ENCODE data around the gene ACVR1.
"Not testable (repeated sequence)": the region's sequence is repeated elsewhere in the genome, so short reads cannot be mapped to it uniquely, and the experiment has no call there.

Gene ACVR1

DNA sequence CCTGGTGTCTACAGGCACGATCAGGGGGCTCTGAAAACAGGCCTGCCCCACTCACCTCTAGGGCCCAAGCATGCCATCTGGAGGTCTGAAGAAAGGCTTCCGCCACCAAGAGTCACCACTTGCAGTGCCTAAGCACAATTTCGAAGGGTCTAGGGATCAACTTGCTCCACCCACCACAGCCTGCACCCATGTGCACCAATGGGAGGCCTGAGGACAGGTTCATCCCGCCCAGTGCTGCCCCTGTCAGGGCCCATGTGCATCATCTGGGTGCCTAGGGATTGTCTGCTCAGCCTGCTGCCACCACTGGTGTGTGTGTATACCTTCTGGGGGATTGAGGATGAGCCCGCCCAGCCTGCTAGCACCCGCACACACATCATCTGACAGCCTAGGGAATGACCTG, 126.4 kb downstream of the ACVR1 start:
- DNase-seq, result no peak

DNA sequence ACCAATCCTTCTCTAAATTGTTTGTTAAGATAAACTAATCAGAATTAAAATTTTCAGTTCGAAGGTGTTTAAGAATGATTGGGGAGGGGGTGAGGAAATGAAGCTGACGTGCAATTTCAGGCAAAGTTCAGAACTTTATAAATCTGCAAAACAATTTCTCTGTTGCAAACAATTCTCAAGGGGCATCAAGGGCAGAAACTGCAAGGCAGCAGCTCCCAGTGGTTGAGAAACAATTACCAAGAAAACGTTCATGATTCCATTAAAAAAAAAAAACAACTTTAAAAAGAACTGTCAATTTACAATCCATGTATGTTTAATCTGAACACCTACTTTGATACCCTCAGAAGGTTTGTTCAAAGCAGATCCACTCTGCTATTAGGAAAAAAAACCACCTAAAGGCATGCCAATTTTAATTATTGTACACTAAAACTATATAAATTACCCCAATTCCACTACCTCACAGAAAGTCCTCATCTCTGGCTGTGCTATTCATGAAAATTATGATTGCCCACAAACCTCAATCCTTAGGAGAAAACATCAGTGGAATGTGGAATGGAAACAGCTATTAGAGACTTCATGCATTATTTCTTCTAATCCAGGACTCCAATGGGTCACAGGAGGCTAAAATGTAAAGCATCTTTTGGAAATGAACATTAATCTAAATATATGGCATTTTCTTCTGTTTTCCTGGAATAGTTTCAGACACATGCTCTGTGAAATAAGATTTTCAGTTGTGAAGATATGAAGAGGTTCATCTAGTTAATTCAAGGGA, 127.6 kb downstream of the ACVR1 start:
- DNase-seq, result no peak

DNA sequence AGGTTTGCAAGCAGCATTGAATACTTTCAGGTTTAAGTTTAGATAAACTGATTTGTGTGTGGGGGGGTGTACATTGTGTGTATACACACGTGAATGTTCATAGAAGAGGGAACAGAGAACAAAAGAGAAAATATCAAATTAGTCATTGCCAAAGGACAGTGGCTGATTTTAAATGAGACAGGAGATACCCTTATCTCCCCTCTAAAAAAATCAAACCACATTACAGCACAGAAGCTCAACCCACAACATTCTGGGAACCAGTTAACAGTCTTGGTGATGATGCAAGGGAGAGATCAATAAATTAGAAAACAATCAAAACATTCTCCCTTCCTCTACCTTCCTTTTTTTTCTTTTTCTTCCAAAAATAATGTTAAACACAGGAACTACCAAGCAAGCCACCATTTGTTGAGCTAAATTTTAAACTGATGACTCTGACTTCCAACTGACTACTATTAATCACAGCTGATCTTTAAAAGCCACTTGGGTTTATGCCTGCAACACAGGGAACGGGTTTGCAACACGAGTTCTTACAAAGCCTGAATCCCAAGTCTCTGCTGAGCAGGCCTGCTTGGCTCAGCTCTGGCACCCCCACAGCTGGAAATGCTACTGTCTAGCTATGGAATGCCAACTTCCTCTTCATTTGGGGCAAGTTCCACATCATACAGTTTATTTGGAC, 128.3 kb downstream of the ACVR1 start:
- DNase-seq, result no peak

DNA sequence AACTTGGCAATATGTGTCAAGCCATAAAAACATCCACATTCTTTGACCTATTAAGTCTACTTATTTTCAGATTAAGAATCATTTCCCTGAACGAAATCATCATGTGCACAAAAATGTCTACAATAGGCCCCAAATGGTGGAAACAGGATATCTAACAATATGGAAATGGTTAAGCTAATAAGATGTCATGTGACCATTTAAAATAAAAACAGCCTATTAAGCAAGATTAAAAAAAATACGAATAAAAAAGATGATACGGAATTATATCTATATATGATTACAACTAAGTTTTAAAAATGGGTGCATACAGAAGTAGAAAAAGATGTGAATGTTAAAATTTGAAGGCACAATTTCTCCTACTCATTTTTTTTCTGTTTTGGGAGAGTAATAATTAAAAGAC, 128.8 kb downstream of the ACVR1 start:
- no peak for DNase-seq

DNA sequence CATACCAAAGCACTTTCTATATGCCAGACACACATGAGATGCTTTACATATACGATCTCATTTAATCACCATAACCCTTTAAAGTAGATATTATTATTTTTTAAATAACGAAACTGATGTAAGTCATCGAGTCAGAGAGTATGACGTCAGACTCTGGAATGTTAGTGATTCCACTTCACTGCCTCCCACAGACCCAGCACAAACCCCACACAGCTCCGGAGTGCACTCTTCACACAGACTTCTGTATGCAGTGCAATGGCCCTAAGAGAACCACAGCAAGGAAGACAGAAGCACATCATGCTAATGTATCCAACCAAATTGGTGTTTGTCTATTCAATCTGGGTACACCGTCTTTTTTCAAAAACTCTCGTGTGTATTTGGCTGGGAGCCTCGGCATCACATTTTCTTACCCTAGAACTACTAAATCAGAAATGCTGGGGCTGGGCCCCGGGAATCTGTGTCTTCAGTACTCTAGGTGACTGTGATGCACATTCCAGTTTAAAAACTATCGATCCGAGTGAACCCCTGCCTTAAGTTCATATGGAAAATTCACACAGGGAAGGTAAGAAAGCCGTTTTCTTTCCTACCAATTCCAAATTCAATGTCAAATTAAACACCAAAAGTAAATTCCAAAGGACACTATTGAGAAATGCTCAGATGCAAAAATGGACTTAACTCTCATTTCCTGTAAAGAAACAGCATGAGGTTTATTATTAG, 129.7 kb downstream of the ACVR1 start:
- no peak for DNase-seq

DNA sequence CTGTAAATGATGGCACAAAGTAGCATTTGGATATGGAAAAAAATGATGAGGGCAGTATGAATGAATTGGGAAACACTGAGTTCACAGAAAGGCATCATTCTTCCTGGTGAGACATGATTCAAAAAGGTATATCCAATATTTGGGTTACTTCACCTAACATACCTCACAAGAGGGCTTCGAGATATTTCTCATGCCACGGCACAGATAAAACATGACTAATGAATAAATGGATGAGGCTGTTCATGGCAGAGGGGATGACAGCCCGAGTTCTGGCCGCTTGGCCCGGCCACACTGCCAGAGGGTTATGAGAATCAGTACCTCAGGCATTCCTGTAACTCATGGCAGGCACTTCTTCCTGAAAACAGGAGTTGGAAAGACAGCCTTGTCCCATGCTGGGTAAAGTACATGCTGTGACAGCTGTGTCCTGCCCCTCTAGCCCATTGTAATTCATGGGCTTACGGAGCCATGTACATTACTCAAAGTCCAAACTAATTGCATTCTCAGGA, 131.5 kb downstream of the ACVR1 start:
- DNase-seq, result no peak

DNA sequence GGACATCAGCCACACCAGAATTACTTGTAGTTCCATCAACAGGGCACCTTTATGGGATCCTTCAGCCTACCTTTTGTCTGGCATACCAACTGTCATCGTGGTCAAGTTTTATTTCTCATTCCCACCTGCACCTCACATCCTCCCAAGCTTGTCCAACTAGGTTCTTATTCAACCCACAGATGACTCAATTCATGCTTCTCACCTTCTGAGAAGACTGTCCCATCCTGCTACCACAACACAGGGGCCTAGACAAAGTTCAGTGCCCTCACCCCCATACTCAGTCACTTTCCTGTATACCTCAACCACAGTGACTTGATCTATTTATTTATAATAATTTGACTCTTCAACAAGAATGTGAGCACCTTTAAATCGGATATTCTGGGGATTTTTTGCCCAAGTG, 133.1 kb downstream of the ACVR1 start:
- no peak for DNase-seq

DNA sequence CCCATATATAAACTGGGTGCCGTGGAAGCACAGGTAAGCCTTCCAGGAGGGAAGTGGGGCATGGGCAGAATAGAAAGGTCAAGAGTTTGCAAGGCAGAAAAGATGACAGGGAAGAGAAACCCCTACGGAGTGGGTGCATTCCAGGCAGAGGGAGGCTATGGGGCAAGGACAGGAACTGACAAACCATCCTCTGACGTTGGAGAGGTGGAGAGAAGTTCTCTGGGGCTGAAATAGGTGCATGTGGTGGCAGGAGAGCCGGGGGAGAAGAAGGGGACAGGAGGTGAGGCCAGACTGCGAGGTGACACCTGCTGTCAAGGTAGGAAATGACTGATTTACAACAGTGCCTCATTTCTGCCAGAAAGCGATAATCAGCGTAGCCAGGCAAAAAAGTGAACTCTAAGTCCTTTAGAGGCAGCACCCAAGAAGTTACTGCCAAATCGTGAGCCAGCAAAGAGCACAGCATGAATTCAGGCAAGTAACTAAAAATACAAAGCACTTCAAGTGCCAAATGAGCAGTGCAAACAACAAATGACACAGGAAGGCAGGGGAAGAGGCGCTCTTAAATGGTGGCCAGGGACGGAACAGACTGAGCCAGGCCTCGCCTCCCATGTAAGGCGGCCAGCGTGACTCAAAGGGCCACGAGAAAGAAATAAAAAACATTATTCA, 134.2 kb downstream of the ACVR1 start:
- DNase-seq, result no peak

DNA sequence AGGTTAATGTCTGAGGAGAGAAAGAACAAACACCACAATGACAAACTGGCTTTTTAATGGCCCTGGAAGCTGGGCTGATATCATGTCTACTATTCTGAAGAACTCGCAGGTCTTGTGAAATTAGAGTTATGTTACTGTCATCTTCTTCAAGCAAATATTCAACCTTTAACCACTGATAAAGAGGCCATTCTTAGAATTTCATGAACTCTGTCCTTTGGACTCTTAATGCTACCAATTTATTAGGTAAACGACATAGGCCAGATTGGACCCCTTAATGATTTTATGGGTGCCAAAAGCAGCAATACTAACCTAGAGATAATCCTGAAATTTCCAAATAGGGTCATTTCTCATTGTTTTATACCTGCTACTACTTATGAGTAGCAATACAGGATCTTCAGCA, 138.5 kb downstream of the ACVR1 start:
- DNase-seq, result no peak

DNA sequence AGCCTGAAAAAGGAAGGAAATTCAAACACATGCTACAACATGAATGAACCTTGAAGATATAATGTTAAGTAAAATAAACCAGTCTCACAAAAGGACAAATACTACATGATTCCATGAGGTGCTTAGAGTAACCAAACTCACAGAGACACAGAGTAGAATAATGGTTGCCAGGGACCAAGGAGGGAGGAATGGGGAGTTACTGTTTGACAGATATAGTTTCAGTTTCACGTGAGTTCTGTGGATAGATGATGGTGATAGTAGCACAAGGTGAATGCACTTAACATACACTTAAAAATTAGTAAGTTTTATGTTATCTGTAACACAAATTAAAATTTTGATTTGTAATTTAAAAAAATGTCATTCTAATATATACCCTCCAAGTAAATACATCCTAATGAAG, 140.6 kb downstream of the ACVR1 start:
- DNase-seq, result no peak

DNA sequence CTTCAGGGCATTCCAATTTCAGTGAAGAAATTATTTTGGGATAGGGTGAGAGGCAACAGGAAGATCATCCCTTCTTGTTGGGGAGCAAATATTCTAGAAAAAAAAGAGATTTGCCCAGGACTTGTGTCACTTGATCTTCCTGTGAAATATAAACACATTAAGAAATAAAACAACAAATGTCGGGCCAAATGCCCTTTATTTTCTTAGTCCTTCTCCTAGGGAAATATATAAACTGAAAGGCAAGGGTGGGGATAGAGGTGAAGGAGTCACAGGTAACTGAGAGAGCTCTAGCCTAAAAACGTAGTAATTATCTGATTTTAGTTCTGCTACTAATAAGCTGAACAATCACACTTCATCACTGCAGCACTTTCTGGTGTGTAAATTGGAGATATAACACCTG, 142.9 kb downstream of the ACVR1 start:
- no peak for DNase-seq

DNA sequence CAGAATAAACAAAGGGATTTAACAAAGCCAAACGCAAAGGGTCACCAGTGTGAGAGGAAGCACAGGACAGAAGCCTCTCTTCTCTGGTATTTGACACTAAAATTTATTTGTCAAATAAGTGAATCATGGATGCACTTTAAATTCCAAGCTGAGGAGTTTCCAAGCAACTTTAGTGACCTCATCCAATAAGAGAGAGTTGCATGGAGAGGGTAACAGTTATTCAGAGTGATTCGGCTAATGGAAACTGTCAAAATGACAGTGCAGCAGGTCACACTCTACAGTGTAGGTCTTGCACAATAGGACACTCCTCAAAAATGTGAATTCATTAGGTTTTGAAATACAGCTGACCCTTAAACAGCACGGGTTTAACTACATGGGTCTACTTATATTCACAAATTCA, 143.5 kb downstream of the ACVR1 start:
- DNase-seq, result no peak

DNA sequence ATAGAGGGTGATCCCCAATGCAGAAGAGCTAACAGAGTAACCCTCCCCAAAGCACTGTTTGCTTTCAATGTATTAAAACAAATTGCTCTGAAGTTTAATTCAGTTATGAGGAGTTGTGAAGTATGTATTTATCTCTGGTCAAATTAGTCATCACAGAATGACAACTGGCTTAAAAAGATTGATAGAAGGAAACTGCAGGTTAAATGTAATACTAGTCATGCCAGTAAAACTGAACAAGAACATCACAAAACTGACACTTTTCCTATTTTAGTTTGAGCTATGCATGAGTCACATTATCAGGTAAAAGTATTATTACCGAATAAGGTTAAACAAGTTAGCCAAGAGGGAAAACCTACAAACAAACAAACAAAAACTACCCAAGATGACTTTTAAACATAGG, 148.4 kb downstream of the ACVR1 start:
- DNase-seq, result no peak

DNA sequence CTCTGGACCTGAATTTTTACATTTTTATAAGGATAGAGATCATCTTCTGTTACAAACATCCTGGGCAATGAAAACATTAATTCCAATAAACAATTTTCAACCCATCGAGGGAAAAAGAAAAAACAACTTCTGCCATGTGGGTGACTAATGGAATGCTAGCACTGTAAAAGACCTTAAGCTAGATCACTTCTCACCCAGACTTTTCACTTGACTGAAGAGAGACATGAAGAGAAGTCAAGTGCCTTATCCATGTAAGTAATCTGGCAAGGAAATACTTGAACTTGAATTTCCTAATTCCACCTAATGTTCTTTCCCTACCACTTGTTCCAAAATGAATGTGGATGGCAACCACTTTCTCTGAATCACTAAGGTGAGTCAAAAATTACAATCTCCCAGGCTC, 149.2 kb downstream of the ACVR1 start:
- no peak for DNase-seq

DNA sequence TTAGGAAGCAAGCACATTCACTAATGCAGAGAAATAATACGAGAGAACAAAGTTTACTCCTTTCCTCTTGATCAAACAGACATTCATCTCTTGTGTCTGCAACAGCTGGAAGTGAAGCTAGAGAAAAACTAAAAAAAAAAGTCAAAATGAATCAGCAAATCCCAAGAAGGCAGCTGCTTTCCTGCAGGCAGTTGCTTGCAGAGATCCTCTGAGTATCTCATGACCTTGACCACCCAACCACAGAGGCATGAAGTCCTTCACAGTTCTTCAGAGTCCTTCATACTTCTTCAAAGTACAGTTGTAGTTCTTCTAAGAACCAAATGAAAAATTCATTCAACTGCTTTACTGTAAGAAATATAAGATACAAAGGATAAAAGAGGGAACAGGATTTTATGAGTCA, 150.3 kb downstream of the ACVR1 start:
- no peak for DNase-seq

DNA sequence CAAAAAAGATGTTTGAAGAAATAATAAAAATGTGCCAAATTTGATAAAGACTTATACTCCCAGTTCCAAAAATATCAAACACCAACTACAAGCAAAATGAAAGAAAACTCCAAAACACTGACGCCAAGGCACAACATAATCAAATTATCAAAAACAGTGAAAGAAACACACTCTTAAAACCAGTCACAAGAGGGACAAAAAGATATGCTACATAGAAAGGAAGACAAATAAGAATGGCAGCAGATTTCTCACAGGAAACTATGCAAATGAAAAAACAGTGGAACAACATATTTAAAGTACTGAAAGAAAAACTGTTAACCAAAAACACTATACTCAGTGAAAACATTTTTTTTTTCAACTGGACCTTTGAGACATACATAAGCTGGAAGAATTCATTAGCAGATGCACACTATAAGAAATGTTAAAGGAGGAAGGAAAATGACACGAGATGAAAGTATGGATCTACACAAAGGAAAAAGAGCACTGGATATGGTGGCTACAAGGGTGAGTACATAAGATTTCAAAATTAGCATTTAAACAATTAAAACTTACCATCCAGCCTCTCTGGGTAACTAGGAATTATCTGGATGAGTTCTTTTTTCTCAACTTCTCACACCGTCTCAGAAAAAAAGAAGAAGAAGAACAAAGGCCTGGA, 153.4 kb downstream of the ACVR1 start:
- DNase-seq, result no peak

DNA sequence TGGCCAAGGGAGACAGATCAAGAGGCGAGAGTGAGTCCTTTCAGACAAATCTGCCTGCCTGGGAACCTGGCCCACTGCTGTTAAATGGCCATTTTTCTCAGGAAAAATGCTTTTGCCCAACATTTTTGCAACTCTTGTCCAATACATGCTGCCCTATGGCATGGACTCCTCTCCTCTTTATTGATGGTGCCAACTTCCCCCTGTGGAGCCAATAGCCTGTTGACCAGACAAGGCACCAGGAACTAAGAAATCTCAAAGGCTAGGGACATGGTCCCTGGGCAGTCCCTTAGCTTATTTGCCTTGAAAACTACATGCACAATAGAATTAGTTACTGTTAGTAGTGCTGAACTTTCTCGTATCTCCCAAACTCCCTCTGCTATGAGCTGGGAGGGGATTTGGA, 155.6 kb downstream of the ACVR1 start:
- DNase-seq, result no peak

DNA sequence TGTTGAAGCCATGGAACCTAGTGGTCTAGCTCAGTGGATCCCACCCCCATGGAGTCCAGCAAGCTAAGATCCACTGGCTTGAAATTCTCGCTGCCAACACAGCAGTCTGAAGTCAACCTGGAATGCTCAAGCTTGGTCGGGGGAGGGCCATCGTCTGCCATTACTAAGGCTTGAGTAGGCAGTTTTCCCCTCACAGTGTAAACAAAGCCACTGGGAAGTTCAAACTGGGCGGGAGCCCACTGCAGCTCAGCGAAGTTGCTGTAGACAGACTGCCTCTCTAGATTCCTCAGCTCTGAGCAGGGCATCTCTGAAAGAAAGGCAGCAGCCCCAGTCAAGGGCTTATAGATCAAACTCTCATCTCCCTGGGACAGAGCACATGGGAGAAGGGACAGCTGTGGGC, 171.5 kb downstream of the ACVR1 start:
- not testable (repeated sequence) for DNase-seq

DNA sequence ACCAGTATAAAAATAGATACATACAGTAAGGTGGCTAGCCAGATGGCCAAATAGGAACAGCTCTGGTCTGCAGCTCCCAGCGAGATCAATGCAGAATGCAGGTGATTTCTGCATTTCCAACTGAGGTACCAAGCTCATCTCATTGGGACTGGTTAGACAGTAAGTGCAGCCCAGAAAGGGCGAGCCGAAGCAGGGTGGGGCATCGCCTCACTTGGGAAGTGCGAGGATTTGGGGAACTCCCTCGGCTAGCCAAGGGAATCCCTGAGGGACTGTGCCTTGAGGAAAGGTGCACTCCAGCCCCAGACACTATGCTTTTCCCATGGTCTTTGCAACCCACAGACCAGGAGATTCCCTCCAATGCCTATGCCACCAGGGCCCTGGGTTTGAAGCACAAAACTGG, 172.0 kb downstream of the ACVR1 start:
- not testable (repeated sequence) for DNase-seq

DNA sequence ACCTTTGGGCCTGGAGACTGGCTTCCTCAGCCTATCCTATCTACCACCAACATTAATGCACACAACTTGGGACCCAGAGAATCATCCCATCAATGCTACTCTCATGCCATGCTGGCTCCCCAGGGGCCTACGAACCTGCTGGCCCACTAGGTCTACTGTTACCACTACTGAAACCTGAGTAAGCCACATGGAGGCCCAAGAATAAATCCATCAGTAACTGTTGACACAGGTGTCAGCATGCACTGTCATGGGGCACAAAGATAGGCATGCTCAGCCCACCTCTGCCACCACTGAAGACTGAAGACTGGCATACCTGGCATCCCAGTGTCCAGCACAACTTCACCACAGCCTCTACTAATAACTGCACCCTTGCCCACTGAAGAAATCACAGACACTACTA, 176.3 kb downstream of the ACVR1 start:
- no peak for DNase-seq

DNA sequence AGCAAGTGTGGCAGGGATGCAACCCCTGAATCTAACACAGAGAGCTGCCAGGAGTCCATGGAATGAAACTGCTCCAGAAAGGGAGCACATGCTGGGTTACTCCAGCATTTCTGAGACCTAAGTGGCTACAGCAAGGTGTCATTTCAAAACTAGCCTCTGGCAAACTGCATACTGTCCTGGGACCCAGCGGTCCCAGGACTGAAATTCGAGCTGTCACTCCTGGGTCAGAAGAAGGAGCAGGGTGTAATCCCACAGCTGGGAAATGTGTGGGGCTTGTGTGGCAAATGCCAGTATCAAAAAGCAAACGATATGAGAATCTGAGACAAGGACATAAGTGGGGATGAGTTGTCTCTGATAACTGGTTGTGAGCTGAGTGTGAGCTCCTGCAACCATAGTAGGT, 177.1 kb downstream of the ACVR1 start:
- DNase-seq, result no peak

DNA sequence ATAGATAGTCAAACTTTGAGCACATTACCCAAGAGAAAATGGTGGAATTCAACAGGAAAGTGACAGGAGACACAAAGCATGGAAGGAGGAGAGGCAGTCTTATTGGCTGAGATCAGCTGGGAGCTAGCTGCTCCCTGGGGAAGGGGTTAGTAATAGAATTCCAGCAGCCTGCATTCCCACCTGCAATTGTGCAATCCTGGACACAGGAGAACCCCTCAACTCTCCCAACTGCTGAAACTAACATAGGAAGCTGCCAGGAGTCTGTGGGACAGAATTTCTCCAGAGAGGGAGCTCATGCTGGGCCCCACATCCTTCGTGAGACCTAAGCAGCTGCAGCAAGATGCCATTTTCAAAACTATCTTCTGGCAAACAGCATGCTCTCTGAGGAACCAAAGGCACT, 177.7 kb downstream of the ACVR1 start:
- DNase-seq, result no peak

DNA sequence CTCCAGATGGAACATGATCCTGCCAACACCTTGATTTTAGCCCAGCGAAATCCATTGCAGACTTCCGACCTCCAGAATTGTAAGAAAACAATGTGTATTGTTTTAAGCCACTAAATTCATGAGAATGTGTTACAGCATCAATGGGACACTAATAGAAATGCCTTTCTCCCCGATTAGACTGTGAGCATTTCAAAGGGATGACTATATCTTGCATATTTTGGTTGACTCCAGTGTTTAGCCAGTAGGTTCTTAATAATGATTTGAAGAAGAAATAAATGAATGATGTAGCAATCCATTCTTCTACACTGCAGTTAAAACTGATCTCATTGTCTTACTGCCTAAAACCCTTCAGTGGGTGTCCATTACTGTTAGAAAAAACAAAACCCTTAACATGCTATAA, 180.1 kb downstream of the ACVR1 start:
- no peak for DNase-seq
